ENCODE results near the gene ACAT2.
A peak's percentile ranks its signal among the peaks of the same experiment; 100 is the strongest.
"Not testable (repeated sequence)": the region's sequence is repeated elsewhere in the genome, so short reads cannot be mapped to it uniquely, and the experiment has no call there.

ACAT2 gene

DNA sequence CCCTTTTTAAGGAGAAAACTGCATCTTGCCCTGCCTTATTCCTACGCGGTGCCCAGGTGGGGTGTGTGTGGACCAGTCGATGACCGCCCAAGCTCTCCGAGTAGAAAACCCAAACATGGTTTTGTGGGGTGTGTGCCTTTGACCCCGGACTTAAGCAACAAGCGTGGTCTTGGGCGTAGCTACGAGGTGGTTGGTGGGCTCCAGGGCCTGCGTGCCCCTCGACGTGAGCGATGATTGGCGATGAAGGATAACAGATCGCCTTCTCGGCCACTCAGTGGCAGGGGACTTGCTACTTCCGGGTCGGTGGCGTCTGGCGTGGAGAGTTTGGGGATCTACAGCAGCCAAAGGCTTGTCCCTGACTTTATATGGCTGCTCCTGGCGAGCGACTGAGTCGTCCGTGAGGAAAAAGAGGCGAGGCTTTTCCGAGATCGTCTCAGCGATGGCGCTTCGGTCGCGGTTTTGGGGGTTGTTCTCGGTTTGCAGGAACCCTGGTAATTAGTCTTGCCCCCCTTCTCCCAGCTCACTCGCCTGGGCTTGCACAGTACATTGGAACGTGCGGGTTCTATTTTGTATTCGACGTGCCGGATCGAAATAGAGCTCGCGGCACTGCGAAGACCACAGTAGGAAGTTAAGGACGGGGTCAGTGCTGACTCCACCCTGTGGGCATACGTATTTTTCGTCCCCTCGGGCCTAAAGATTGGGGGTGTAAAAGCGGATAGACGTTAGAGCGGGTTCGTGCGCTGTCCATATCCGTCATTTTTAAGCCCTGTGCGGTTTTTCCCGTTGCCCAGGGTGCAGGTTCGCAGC lies 28.5 kb downstream of the ACAT2 start, which contains the start of gene MRPL18:
TSS of gene MRPL18 (plus strand) at position 319 of the 807 bp plus-strand sequence. CDS start at position 440, 121 bp downstream.
- TF ChIP-seq, protein P1, sequence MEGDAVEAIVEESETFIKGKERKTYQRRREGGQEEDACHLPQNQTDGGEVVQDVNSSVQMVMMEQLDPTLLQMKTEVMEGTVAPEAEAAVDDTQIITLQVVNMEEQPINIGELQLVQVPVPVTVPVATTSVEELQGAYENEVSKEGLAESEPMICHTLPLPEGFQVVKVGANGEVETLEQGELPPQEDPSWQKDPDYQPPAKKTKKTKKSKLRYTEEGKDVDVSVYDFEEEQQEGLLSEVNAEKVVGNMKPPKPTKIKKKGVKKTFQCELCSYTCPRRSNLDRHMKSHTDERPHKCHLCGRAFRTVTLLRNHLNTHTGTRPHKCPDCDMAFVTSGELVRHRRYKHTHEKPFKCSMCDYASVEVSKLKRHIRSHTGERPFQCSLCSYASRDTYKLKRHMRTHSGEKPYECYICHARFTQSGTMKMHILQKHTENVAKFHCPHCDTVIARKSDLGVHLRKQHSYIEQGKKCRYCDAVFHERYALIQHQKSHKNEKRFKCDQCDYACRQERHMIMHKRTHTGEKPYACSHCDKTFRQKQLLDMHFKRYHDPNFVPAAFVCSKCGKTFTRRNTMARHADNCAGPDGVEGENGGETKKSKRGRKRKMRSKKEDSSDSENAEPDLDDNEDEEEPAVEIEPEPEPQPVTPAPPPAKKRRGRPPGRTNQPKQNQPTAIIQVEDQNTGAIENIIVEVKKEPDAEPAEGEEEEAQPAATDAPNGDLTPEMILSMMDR (conservative IDR thresholded peaks at IDR 0.05; ENCODE audit: low read depth) = no peak
- H3K27ac ChIP-seq = peak within 1 kb of the TSS; percentile 95
- CTCF ChIA-PET = no interaction called here
- DNase-seq (ENCODE audit: low spot score) = peak; percentile 97
- POLR2A ChIA-PET (ENCODE audit: low non-redundant PET) = interaction anchor here (0.7 to 1.6 kb wide), 3 partner anchors 10 to 64 kb away, joined by 3 to 9 read pairs (median 8); partner anchors contain the start of genes PNLDC1 and WTAP

DNA sequence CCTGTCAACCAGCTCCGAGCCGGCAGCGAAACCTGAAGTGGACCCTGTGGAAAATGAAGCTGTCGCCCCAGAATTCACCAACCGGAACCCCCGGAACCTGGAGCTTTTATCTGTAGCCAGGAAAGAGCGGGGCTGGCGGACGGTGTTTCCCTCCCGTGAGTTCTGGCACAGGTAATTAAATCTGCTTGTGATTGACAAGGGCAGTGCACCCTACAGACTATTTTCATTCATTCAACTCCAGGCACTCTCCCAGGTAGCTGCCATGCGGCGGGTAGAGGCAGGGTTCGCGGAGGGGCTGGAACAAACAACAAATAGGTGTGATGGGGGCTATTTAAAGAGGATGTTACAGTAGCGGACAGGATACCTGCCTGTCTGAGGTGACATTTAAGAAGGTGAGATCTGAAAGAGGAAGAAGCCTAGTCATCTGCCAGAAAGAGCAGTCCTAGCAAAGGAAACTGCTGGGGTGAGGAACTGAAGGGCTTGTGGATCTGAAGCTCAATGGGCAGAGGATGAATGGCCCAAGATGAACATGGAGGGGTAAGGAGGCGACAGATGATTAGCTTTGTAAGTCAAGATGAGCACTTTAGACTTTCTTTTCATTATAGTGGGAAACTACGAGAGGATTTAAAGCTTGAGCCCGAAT lies 29.2 kb downstream of the ACAT2 start:
- peak; percentile 19 for DNase-seq (ENCODE audit: low spot score)
- ChIA-PET POLR2A (ENCODE audit: low non-redundant PET) (interaction anchor here (0.8 to 1.6 kb wide), 2 partner anchors 9 to 71 kb away, joined by 3 to 9 read pairs; partner anchors contain the start of gene PNLDC1), CTCF (interaction anchor here (0.6 kb wide), 1 partner anchor 71 kb away, joined by 8 read pairs; no protein-coding TSS in a partner anchor)

DNA sequence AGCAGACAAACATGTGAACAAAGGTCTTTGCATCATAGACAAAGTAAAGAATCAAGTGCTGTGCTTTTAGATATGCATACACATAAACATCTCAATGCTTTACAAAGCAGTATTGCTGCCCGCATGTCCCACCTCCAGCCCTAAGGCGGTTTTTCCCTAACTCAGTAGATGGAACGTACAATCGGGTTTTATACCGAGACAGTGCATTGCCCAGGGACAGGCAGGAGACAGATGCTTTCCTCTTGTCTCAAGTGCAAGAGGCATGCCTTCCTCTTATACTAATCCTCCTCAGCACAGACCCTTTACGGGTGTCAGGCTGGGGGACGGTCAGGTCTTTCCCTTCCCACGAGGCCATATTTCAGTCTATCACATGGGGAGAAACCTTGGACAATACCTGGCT lies 33.1 kb downstream of the ACAT2 start:
- DNase-seq (ENCODE audit: low spot score); H3K27ac ChIP-seq; POLR2A ChIA-PET (ENCODE audit: low non-redundant PET); CTCF ChIA-PET: not testable (repeated sequence)

More for the DNA sequence above, 29.2 kb downstream of the ACAT2 start:
- H3K27ac ChIP-seq = peak overlapping the region; percentile 95
- TF ChIP-seq, protein P1 (conservative IDR thresholded peaks at IDR 0.05; ENCODE audit: low read depth) = no peak

DNA sequence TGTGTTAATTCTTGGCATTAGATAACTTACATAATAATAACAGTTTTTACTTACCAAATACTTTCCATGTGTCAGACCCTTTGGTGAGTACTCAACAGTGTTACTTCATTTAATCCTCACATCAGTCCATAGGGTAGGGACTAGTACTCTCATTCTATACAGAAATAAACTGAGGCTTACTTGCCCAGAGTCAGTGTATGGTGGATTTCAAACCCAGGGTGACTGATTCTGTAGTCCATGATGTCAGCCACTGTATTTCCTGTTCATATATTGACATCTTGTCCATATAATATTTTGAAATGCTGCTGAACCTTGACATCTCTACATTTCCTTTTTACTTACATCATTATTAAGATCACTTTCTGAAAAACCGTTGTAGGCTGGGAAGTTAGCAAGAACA lies 35.7 kb downstream of the ACAT2 start:
- no peak for DNase-seq (ENCODE audit: low spot score)
- POLR2A ChIA-PET (ENCODE audit: low non-redundant PET) = no interaction called here
- CTCF ChIA-PET = no interaction called here
- TF ChIP-seq, protein P1 (conservative IDR thresholded peaks at IDR 0.05; ENCODE audit: low read depth) = no peak
- H3K27ac ChIP-seq = no peak overlapping the region

DNA sequence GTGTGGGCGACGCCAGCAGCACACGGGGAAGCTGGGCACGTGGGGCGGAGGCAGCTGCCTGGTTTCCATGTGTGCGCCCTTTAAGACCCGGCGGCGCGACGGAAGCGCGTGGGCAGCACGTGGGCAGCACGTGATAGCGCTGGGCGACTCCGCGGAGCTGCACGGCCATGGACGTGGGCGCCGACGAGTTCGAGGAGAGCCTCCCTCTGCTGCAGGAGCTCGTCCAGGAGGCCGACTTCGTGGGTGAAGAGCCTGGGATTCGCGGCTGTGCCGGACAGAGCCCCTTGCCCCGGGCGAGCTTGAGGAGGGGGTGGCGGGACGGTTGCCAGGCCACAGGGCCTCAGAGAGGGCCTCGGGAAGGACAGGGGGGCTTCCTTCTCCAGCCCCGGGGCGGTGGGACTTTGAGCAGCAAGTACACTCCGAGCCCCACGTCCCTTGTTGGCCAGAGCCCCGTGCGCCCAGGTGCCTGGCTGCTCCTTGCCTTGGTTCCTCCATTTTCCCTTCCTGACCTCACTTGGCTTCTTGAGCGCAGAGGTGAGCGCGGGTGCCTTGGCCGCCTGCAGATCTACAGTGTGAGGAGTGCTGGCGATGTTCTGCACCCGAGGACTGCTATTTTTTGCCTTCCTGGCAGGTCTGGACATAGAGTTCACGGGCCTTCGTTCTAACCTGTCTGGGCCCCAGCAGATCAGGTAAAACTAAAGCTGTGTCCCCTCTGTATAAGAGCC lies 38.5 kb downstream of the ACAT2 start, which contains the start of gene PNLDC1:
TSS of gene PNLDC1 (plus strand) at position 136 of the 725 bp plus-strand sequence. CDS start at position 168, 32 bp downstream.
- H3K27ac ChIP-seq = peak within 1 kb of the TSS; percentile 70
- POLR2A ChIA-PET (ENCODE audit: low non-redundant PET) = interaction anchor here (0.6 to 1.1 kb wide), 2 partner anchors 10 to 1422 kb away, joined by 4 to 9 read pairs; partner anchors contain the start of gene MRPL18
- DNase-seq (ENCODE audit: low spot score) = peak; percentile 29
- CTCF ChIA-PET = no interaction called here
- TF ChIP-seq, protein P1 (conservative IDR thresholded peaks at IDR 0.05; ENCODE audit: low read depth) = no peak

DNA sequence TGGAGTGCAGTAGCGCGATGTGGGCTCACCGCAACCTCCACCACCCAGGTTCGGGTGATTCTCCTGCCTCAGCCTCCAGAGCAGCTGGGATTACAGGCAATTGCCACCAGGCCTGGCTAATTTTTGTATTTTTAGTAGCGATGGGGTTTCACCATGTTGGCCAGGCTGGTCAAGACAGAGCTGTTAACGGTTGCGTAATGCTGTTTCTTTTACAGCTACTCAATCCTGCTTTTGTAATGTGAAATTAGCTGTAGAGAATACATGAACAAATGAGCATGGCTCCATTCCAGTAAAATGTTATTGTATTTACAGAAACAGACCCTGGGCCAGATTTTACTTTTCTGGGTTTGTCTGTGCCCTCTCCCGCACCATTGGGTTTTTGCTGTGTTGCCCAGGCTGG lies 40.1 kb downstream of the ACAT2 start:
- H3K27ac ChIP-seq = peak overlapping the region; percentile 11; the same call in 1 of the 2 replicates
- TF ChIP-seq, protein P1 (conservative IDR thresholded peaks at IDR 0.05; ENCODE audit: low read depth) = no peak
- no peak for DNase-seq (ENCODE audit: low spot score)
- POLR2A ChIA-PET (ENCODE audit: low non-redundant PET) = interaction anchor here (1.0 kb wide), 1 partner anchor 12 kb away, joined by 3 read pairs; no protein-coding TSS in a partner anchor
- CTCF ChIA-PET = no interaction called here

Measured in RWPE1 (cell line).